Right atrium auricular region (tissue), 2 donors: ENCODE results near the gene TRIP10. TPM values are rescaled to one million over a fixed set of nuclear protein-coding genes. Genes with fewer than 3 reads are reported as not detected.

Experiments
- DNase-seq: peaks from one replicate; pipeline ENCODE4 v3.0.0-alpha.2; 2019; ENCODE audit warnings: low spot score
- H3K27ac ChIP-seq, 2 donors: fragments of 200-600 bp; sonication (generic); 1 replicate in 1 of 2; 2 replicates in 1 of 2; pipeline ENCODE4 v1.5.1; 2016 to 2019
- H3K27me3 ChIP-seq, 2 donors: fragments of 200-600 bp; sonication (generic); one replicate each; pipeline versions ENCODE4 v1.5.1 to v1.6.0; 2017 to 2019
- H3K36me3 ChIP-seq: fragments of 200-600 bp; sonication (generic); one replicate; pipeline ENCODE4 v1.5.1; 2016
- H3K4me1 ChIP-seq, 2 donors: fragments of 200-600 bp; sonication (generic); one replicate each; pipeline versions ENCODE4 v1.5.1 to v1.6.0; 2017 to 2019
- H3K4me3 ChIP-seq, 2 donors: fragments of 200-600 bp; sonication (generic); 1 replicate in 1 of 2; 2 replicates in 1 of 2; pipeline ENCODE4 v1.5.1; 2017 to 2019; ENCODE audit warnings: mild to moderate bottlenecking in 1 of 2, moderate library complexity in 1 of 2
- H3K9me3 ChIP-seq, 2 donors: fragments of 200-600 bp; sonication (generic); one replicate each; pipeline ENCODE4 v1.5.1; 2019
- CTCF ChIP-seq, 2 donors: fragments of 200-600 bp; sonication (generic); IDR thresholded peaks; one replicate each; pipeline ENCODE4 v1.5.1; 2019; ENCODE audit warnings: antibody characterized with exemption in 2 of 2
- total RNA-seq, 2 donors: library from RNA; depleted of rRNA; stranded (reverse); fragments of >200 nt; gene quantifications; one replicate each; pipeline ENCODE4 v1.1.0, GENCODE V29; 2016

The TRIP10 gene
- total RNA-seq, 2 donors from 2014 or later, result 39.6 to 65.3 TPM

GRCh38 chr19:6752256-6753177 is 13.0 kb downstream of the TRIP10 start:
- no peaks in the 10 kb centered on the region for H3K9me3 ChIP-seq
- H3K27me3 ChIP-seq, result no peaks in the 10 kb centered on the region
- H3K27ac ChIP-seq, result peak overlapping the region in 1 of 2 donors; percentile 62
- H3K4me3 ChIP-seq, result peak overlapping the region in 1 of 2 donors; percentile 48
- no peak for DNase-seq
- peaks cover 0 to 18% of the 10 kb centered on the region in 2 donors for H3K4me1 ChIP-seq
- peaks cover 52% of the 10 kb centered on the region for H3K36me3 ChIP-seq
- TF ChIP-seq CTCF (IDR thresholded peaks at IDR 0.05), result no peak

GRCh38 chr19:6753178-6754031 is 13.9 kb downstream of the TRIP10 start:
- peak overlapping the region; percentile 23 to 48 for H3K4me3 ChIP-seq
- no peaks in the 10 kb centered on the region for H3K9me3 ChIP-seq
- H3K27ac ChIP-seq, result peak overlapping the region; percentile 42 to 62
- peaks cover 0 to 13% of the 10 kb centered on the region in 2 donors for H3K4me1 ChIP-seq
- no peaks in the 10 kb centered on the region for H3K27me3 ChIP-seq
- TF ChIP-seq CTCF (IDR thresholded peaks at IDR 0.05), result peak in 1 of 2 donors; percentile 72
- DNase-seq, result peak; percentile 80
- peaks cover 43% of the 10 kb centered on the region for H3K36me3 ChIP-seq

GRCh38 chr19:6754136-6754535 is 14.7 kb downstream of the TRIP10 start:
- Histone ChIP-seq H3K4me3 (no peak overlapping the region), H3K4me1 (peaks cover 0 to 13% of the 10 kb centered on the region in 2 donors), H3K27ac (no peak overlapping the region), H3K36me3 (peaks cover 36% of the 10 kb centered on the region), H3K27me3 (no peaks in the 10 kb centered on the region), H3K9me3 (no peaks in the 10 kb centered on the region)
- DNase-seq, result no peak
- no peak for TF ChIP-seq CTCF (IDR thresholded peaks at IDR 0.05)

GRCh38 chr19:6754653-6755463 is 15.4 kb downstream of the TRIP10 start:
- no peak for TF ChIP-seq CTCF (IDR thresholded peaks at IDR 0.05)

GRCh38 chr19:6760606-6761005 is 21.1 kb downstream of the TRIP10 start:
- H3K9me3 ChIP-seq, result no peaks in the 10 kb centered on the region
- no peak overlapping the region for H3K4me3 ChIP-seq
- H3K4me1 ChIP-seq, result no peaks in the 10 kb centered on the region
- H3K27me3 ChIP-seq, result no peaks in the 10 kb centered on the region
- TF ChIP-seq CTCF (IDR thresholded peaks at IDR 0.05), result no peak
- DNase-seq, result no peak
- no peaks in the 10 kb centered on the region for H3K36me3 ChIP-seq
- H3K27ac ChIP-seq, result no peak overlapping the region

More at GRCh38 chr19:6754653-6755463, 15.4 kb downstream of the TRIP10 start:
- Histone ChIP-seq H3K36me3 (peaks cover 28% of the 10 kb centered on the region), H3K4me3 (no peak overlapping the region), H3K9me3 (no peaks in the 10 kb centered on the region), H3K4me1 (peaks cover 0 to 13% of the 10 kb centered on the region in 2 donors), H3K27me3 (no peaks in the 10 kb centered on the region), H3K27ac (no peak overlapping the region)
- DNase-seq, result no peak
